ENCODE data around the gene SAP25. TPM values are rescaled to one million over a fixed set of nuclear protein-coding genes. Genes with fewer than 3 reads are reported as not detected.
A peak's percentile ranks its signal among the peaks of the same experiment; 100 is the strongest.

Gene SAP25
- total and polyA plus RNA-seq, 2 of the 8 experiments (the other 6 are each of a cell fraction or from before 2014, with no cell fraction given) = 3.6 to 5.8 TPM

GRCh38 chr7:100586266-100587025 lies 12.7 kb upstream of the SAP25 start, which contains the start of gene FBXO24 (continued):
- TF ChIP-seq CHD7 (IDR thresholded peaks at IDR 0.05; ENCODE audit: insufficient replicate concordance, low read length) = no peak
- TF ChIP-seq SIRT6 (IDR thresholded peaks at IDR 0.05; ENCODE audit: low read length) = no peak
- TF ChIP-seq KDM5A (IDR thresholded peaks at IDR 0.05; ENCODE audit: low read length) = no peak
- no peak for TF ChIP-seq CEBPB (IDR thresholded peaks at IDR 0.05; ENCODE audit: low read depth, low read length)
- no peak for TF ChIP-seq CBX8 (IDR thresholded peaks at IDR 0.05; ENCODE audit: borderline replicate concordance, low read depth, low read length)
- TF ChIP-seq BRCA1 (IDR thresholded peaks at IDR 0.05; ENCODE audit: low read depth, low read length) = no peak
- TF ChIP-seq RXRA (IDR thresholded peaks at IDR 0.05; ENCODE audit: insufficient read depth, low read depth, low read length) = no peak
- TF ChIP-seq BACH1 (IDR thresholded peaks at IDR 0.05; ENCODE audit: low read length) = no peak
- TF ChIP-seq KDM4A (IDR thresholded peaks at IDR 0.05; ENCODE audit: low read depth, low read length, severe bottlenecking) = peak; percentile 37
- no peak for TF ChIP-seq E2F6 (IDR thresholded peaks at IDR 0.05)
- no peak for TF ChIP-seq ASH2L (IDR thresholded peaks at IDR 0.05; ENCODE audit: low read length)
